Measurements from ENCODE around the gene COLQ.

The COLQ gene

DNA sequence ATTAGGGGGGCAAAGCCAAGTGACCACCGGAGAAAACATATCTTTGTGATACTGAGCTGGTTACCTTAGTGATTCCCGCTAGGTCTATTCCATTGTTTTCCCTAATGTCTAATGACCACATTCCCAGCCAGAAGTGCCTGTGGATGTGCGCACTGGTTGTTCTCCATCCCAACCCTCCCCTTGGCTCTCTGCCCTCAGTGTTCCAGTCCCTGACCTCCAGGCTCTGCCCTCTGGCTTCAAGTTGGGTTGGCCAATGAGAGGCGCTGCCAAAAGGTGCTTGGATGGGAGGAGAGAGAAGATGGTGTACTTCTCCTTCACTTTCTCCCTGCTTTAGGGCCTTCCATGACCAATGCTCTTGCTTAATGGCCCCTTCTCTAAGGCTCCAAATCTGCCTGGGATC is 2.4 kb downstream of the COLQ start:
- no peak for DNase-seq

DNA sequence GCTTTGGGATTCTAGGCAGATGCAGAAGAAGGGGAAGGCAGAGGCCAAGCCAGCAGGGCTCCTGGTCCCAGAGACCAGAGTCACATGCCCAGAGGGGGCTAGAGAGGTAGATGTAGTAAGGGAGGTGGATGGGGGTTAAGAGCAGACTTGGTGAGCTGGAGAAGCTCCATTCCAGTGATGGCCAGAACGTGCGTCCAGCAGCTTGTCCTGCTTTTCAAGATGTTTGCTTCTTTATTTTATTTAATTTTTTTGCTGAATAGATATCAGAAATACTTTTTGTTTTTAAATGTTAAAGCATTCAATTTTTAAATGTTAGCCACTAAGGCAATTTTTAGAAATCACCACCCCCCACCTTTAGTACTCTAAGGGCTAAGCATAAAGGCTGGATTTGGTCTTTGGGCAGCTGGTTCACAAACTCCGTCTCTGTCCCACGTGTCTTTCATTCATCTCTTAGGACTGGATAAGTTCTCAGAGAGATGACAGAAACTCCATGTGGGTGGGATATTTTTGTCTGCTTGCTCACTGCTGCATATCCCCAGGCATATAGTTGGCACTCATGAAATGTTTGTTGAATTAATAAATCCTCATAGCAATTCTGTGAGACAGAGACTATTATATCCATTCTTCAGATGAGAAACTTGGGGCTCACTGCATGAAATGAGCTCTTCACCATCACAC is 6.7 kb downstream of the COLQ start:
- no peak for DNase-seq

DNA sequence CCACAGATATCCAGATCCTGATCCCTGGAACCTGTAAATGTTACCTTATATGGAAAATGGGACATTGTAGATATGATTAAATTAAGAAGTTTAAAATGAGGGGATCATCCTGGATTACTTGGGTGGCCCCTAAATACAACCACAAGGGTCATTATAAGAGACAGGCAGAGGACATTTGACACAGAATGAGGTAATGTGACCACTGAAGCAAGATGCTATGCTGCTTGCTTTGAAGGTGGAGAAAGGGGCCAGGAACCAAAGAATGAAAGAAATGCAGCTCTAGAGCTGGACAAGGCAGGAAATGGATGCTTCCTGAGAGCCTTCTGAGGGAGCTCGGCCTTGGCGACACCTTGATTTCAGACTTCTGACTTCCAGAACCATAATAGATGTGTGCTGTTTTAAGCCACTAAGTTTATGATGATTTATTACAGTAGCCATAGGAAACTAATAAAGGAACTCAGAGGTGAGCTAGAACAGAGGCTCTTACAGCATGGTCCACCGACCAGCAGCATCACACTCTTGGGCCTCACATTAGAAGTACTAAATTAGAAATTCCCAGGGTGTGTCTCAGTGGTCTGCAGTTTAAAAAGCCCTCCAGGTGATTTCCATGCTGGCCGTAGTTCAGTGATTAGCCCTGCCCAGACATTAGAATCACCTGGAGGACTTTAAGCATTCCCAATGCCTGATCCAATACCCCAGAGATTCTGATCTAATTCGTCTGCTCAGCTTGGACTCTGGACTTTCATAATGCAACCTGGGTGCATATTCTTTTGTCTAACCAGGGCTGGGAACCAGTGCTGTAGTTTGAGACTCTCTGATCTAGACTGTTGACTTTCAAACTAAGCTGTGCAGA is 7.5 kb downstream of the COLQ start:
- no peak for DNase-seq

DNA sequence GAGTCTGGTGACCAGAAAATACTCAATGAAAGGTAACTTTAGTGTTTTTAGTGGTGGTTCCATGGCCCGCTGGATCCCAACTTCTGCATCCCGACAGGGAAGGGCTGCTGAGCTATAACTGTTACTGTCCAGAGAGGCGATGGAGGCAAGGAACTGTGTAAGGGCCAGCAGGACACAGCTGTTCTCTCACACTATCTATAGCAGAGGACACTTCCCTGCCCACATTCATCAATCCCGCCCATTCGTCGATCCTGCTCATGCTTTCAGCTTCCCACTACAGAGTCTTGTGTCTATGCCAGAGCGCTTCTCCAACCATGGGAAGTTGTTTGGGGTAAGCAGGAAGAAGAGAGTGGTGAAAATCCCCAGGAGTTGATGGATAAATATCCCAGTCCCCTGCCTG is 8.4 kb downstream of the COLQ start:
- no peak for DNase-seq

DNA sequence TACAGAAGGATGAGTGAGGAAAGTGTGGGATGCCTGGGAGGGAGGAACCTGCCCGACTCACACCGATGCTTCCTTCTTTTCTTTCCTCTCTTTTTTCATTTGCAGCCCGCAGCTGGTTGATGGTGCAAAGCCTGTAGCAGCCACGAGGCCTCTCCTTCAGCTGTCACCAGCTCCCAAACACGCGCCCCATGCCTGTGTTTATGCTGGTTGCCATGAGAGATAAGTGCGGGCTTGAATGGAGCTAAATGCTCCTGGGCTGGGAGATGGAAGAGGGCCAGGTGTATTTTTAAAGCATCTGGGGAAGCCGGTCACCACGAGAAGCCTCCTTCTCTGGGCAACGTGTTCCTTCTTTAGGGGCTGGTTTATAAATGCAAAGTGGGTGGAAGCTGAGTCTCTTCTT is 9.3 kb downstream of the COLQ start:
- peak; percentile 24 for DNase-seq

DNA sequence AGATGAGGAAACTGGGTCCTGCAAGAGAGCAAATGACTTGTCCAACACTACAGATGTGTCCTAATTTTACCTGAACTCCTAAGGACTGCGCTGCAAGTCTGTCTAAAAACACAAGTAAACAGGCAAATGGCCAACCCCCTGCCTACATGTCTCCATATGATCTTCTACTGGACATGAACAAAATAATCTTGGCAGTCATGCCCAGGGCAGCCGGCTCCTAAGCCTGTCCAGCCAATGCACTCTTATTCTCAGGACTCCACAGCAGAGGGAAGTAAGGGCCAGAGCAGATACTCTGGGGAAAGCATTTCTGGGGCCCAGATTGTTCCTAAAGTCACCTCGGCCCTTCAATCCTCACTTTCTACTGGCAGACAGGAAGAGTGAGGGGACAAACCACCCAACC is 10.3 kb downstream of the COLQ start:
- no peak for DNase-seq

DNA sequence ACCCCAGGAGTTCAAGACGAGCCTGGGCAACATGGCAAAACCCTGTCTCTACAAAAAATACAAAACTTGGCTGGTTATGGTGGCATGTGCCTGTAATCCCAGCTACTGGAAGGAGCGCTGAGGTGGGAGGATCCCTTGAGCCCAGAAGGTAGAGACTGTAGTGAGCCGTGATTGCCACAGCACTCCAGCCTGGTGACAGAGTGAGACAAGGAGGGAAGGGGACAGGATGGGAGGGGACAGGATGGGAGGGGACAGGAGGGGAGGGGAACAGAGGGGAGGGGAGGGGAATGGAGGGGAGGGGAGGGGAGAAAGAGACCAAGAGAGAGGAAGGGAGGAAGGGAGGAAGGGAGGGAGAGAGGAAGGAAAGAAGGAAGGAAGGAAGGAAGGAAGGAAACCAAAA is 11.0 kb downstream of the COLQ start:
- no peak for DNase-seq

DNA sequence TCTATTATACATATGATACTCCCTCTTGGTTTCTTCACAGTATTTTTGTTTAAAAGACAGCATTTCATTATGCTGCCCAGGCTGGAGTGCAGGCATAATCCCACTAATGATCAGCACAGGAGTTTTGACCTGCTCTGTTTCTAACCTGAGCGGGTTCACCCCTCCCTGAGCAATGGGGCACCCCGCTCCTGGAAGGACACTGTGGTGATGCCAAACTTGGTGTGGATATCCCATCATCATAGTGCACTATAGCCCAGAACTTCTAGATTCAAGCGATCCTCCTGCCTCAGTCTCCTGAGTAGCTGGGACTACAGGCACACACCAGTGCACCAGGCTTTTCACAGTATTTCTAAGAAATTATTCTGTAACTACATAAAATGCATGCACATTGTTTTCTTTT is 14.9 kb downstream of the COLQ start:
- DNase-seq: no peak

DNA sequence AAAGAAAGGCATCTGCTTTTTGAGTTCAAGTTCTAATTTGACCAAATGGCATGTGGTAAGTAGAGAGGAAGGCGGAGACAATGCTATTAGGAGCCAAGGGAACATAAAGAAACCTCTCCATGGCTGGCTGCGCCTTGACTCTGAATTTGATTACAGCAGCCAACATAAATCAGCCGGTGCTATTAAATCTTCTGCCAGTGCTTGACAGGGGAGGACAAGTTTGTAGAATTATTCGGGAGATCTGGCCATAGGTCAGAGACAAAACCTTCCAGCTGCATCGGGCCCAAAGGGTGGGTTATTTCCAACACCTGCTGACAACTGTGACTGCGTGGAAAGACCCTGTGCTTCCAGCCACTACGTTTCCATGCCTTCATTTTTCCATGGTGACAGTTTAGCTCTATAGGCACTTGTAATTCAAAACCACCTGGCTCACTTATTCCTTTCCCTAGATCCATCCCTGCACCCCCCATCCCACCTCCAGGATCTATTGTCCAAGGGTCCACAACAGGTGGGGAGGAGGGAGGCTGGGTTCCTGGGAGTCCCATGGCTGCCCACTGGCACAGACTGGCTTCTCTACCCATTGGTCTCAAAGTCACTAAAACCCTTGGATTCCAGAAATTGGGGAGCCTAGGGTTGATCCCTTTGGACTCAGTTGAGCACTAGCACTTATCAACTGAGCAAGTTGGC is 15.9 kb downstream of the COLQ start:
- DNase-seq: no peak

DNA sequence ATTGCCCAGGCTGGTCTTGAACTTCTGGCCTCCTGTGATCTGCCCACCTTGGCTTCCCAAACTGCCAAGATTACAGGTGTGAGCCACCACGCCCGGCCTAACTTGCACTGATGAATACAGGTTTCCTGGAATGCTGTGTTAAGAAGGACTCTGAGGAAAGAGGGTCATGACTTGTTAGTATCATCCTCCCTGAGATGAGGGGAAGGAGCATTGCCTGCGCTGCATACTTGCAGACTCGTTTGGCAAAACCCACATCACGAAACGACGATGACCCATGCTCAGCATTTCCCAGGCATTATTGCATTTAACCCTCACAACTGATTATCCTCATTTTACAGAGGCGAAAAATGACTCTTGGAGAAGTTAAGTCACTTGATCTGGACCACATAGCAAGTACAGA is 18.9 kb downstream of the COLQ start:
- DNase-seq: no peak

DNA sequence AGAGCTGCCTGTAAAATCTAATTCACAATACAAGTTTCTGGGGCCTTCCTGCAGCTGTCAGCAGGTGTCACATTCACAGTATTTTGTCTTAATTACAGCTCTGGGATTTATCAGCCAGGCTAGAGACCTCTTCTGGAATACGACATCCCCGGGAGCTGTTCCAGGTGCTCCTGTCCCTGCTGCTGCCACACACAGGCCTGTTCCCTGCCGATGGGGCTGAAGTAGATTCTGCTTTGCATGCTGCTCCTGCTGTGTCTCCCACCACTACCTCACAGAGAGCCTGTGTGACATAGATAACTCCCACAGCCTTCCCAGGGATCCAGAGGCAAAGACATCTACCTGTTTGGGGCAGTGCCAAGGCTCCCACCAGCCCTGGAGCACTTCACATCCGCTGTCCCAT is 20.4 kb downstream of the COLQ start:
- DNase-seq: peak; percentile 35

DNA sequence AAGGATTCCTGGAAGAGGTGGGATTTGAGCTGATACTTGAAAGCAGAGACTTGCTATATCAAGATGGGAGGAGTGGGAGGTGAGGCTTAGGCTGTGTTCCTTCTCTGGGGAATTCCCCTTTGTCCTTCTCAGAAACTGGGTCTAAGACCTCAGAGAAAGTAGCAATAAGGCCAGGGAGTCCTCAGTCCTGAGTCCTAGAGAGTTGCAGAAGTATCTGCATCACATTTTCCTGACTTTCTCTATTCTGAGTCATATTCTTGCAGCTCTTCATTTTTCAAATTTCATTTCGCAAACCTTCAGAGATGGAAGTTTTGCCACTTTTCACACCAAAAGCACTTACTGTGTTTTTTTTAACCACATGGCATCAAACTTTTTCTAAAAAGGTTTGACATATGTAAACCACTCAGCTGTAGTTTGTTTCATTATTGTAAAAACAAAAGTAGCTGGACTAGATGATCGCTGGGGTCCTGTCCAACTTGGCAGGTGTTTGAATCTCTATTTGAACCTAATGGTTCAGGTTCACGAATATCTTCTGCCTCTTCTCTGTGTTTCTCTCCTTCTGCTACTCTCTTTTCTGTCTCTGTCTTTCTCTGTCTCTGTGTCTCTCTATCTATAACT is 21.3 kb downstream of the COLQ start:
- DNase-seq: no peak

DNA sequence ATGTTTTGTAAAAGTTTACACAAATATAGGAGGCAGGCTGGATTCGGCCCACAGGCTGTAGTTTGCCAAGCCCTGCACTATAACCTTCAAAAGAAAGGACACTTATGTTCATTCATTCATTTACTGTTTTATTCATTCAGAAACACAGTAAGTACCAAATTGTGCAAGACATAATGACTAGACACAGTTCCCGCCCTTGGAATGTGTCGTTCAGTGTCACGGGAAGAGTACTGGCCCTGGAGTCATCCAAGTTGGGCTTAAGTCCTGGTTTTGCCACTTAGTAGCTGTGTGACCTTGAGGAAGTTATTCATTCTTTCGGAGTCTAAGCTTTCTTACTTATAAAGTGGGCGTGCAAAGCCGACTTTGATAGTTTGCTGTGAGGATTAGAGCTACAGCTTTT is 22.0 kb downstream of the COLQ start:
- no peak for DNase-seq

DNA sequence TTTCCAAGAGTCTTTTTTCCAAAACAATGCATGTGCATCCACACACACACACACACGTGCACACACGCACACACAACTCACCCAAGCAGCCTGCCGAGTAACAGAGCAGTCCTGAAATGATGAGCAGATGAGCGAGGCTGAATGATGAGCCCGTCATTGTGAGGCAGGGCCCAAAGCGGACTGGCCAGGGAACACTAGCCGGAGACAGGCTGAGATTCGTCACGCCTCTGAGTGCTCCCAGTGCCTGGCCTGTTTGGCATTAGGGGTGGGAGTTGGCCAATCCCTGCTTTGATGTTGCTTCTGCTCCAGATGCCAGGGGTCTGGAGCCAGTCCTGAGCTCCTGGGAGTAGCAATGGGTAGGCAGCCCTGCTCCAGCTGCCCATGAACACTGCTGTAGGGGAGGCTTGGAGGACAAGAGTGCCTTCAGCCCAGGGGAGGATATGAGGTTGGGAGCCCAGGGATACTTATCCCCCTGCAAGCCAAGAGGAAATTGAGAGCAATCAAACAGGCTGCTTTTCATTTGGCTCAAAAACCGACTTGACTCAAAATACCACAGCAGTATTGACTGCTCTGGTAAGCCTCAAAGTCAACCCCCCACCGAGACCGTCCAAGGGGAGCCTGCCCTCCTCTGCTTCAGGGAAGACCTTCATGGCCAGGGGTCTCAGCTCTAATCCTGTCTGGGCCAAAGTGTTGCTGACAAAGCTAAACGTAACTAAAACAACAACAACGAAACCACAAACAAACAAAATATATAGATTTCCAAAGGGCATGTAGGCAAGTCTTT is 22.9 kb downstream of the COLQ start:
- DNase-seq: no peak

DNA sequence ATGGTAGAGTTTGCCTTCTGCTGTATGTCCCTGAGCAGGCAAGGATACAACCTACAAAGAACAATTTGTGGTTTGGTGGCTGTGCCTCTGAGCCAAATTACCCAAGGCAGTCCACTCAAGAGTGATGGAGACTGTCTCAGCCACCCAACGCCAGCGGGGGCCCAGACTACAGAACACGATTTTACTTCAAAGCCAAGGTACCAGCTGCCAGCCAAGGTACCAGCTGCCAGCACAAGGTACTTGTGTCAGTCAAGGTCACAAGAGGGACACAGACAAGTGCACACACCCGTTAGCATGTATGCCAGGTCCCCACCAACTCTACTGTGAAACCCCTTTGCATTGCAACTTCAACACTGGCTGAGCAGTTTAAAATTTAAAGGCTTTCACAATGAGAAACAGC is 23.5 kb downstream of the COLQ start:
- no peak for DNase-seq

DNA sequence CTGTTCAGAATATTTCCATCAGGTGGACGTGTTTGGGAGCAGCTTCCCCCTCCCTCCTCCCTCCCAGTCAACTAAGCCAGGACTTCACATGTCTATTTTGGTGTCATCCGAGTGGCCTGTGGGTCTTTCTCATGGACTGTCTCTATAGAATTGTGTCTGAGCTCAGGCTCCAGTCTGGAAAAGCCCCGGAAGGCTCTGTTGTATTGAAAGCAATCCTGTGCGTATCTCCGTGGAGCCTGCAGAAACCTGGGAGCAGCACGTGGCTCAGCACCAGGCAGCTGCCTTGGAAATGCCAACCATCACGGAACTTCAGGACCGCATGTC is 25.2 kb downstream of the COLQ start:
- no peak for DNase-seq

DNA sequence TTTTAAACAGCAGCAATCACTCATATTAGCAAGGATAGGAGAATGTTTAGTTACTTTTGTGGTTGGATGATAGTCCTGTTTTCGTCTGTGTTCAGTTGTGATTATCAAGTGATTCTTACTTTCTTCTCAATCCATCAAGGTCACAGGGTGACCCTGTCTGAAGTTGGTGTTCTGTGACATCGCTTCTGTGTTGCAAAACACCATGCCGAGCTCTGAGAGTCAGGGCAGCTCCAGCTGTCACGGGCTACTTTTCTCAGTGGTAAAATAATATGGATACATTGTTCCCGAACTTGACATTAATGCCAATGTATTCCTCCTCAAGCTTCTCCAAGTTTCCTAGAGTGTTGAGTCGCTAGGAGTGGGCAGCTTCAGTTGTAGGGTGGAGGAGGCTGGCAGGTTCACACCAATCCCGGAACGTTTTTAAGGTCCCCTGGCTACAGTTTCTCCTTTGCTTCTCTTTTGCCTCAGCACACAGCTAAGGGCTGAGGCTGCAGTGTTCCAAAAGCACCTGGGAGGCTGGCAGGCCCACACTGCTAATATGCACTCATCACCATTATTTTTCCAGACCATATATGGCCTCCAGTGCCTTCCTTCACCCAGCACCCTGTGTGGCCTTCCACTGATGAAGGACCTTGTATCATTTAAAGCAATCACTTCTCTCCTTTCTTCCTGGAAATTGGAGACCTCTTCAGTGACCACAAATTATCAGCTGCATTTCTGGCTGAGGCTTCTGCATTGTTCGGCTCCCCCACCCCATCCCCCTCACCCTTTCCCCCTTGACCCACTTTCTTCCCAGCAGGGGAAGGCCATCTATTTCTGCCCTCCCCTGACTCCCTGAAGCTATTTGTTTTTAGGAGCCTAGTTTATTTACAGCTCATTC is 25.8 kb downstream of the COLQ start:
- no peak for DNase-seq

DNA sequence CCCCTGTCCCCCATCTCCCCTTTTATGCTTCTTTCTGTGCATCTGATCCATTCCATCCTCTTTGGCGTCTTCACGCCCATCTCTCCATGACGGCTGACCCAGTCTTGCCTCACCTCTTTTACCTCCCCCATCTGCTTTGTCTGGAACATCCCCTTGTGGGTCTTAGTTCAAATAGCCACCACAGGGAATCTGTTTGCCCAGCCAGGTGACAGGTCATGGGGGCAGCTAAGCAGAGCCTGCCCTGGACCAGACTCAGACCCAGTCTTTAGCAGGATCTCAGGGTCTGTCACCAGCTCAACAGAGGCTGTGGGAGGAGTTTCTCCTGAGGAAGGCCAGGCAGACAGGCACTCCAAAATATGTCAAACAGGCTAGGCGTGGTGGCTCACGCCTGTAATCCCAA is 28.1 kb downstream of the COLQ start:
- no peak for DNase-seq

DNA sequence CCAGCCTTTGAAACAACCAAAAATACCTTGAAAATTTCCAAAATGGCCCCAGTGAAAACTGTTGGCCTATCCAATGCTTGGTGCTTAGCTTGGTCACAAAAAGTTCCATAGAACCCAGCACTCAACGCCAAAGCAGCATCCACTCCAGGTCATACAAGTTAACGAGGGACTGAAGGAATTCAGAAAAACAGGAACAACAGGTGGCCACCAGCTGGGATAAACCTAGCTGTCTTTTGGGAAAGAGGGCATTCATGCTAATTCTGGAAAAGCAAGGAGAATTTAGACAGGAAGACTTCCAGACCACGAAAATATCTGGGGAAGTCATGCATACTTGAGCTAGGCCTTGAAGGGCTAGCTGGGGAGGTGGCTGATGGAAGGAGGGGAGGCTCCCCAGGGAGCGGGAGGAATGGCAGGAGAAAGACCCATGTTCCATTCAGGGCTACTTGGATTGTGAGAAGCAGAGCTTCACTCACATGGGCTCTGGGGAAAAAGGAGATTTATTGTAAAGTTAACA is 28.6 kb downstream of the COLQ start:
- DNase-seq: no peak

DNA sequence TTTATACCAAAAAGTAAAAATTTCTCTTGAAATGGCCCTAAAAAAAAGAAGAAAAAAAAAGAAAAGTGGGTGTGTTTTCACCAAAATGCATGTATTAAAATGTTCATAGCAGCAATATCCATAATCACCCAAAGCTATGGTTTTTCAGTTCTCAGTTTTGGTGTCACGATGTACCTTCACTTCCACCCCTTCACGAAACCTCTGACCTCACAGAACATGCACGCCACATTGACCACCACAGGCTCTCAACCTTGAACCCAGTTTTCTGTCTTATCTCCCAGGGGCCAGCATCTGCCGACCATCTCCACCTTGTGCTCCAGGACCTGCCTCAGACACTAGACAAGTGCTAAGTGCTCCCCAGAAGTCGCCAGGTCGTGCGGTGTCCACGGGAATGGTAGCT is 30.4 kb downstream of the COLQ start:
- DNase-seq: no peak

DNA sequence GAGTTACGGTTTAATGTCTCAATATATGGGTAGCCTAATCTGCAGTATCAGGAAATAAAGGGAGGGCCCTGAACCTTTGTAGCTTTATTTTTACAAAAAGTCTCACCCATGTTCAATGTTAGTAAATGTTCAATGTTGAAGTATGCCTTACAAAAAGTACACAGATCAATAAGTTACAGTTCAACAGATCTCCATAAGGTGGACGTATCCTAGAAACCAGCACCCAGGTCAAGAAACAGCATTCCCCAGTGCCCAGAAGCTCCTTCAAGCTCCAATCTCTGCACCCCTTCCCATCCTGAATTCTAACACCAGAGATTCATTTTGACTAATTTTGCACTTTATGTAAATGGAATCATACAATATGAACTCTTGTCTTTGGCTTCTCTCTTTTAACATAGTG is 31.3 kb downstream of the COLQ start:
- no peak for DNase-seq

DNA sequence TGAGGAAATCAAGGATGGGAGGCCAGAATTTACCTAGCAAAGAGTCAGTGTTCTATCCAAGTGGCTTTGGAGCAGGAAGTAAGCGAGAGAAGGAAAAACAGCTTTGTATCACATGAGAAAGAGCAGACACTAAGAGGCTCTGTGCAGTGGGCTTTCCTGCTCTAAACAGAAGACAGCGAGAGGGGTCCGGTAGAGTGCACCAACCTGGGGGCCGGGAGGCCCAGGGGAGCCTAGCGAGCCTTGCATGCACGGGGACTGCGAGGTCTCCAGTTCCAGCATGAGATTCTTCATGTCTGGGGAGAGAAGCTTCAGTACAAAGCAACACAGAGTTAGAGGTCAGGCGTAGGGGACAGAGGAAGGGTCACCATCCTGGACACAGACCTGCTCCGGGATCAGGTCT is 33.5 kb downstream of the COLQ start:
- DNase-seq: no peak

All from NCI-H1694 treated with DMSO at 0.1 percent for 48 hours (cell line).